Superior temporal gyrus (tissue), 1 donor: ENCODE measurements around the gene XPA.
"Not testable (repeated sequence)": the region's sequence is repeated elsewhere in the genome, so short reads cannot be mapped to it uniquely, and the experiment has no call there.

Experiments
- DNase-seq: peaks from one replicate; pipeline ENCODE4 v3.0.0-alpha.2; 2016; ENCODE audit errors: extremely low spot score

Gene XPA

DNA sequence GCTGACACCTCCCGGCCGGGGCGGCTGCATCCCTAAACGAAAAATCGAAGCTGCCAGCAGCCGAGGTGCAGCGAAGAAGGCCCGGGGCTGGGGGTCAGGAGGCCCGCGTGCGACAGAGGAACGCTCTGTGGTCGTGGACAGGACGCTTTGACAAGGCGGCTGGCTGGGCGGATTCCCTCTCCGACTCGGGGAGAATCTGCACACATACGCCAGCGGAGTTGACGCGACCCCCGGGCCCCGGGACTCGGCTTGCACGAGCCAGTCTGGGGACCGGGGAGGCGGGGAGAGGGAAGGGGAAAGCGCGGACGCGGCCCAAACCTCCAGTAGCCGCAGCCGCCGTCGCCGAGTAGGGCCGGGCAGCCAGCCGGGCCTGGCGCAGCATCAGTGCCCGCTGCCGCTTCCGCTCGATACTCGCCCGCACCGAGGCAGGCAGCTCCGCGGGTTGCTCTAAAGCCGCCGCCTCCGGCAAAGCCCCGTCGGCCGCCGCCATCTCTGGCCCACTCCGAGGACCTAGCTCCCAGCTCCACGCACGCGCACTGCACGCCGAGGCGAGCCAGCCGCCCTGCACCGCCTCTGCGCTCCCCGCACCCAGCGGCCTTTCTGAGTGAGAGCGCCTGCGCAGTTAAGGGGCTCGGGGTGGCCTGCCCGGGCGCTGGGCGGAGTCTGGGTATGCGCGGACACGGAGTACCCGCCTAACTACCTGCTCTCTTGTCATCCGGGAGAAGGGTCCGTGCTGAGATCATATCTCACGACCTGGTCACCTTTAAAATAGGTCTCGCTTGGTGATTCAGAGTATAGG is at the start of gene XPA:
TSS of gene XPA (minus strand) at position 538 of the 799 bp plus-strand sequence. CDS start at position 490, 48 bp downstream.
- peak; percentile 98 for DNase-seq

DNA sequence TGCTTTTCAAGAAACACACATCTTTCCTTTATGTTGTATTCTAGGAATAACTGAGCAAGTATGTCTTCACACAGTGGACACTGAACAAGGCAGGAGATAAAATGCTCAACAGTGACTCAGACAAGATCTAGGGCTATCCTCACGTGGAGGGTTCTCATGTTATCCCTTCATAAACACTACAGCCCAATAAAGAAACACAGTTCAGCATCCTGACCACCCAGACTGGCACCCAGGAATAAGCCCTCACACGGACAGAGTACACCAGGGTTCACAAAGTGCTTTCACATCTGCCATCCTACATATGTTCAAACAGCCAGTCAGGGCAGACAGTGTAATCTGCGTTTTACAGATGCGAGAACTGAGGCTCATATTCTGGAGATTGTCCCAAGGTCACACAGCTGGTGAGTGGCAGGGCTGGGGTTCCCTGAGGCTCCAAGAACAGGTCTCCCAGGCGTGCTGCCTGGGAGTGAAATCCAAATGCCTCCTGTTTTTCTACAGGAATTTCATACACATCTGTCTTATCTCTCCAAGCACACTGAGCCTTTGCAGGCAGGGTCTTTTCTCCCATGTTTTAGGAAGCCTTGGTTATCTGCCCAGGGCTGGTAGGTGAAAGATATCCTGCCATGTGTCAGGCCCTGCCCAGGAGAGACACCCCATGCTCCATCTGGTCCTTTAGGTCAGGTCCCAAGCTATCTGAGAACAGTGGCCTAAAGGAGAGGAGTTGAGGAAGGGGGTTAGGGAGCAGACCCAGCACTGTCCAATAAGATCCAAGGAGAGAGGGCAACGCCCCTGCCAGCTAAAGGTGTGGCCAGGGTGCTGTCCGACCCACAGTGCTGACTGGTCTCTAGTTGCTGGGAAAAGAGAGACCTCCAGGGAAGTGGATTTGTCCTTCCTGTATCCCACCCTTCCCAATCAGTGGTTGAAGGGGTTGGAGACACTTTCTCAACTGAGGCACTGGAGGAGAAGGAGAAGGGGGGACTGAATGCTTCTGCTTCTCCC is 47.9 kb upstream of the XPA start:
- no peak for DNase-seq

DNA sequence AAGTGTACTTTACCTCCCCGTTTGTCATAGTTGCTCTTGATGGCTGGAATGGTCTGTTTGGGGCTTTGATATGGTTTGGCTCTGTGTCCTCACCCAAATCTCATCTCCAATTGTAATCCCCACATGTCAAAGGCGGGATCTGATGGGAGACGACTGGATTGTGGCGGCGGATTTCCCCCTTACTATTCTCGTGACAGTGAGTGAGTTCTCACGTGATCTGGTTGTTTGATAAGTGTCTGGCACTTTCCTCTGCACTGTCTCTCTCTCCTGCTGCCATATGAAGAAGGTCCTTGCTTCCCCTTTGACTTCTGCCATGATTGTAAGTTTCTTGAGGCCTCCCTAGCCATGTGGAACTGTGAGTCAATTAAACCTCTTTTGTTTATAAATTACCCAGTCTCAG is 46.9 kb upstream of the XPA start:
- DNase-seq = not testable (repeated sequence)

DNA sequence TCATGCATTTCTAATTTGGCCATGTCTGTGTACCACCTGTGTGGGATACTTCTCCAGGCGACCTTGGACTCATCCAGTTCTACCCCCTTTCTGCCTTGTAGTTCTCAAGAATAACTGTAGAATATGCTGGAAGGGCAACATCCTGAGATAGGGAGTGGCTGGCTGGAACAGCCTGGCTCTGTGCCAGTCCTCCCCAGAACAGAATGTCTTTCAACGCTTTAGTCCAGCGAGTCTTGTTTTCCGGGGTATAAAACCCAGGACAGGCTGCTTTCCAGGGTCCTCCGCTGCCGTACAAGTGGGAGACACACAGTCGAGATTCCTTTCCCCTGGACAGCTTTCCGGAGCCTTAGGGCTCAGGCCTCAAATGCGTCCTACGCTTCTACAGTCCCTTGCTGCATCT is 45.4 kb upstream of the XPA start:
- DNase-seq = no peak

DNA sequence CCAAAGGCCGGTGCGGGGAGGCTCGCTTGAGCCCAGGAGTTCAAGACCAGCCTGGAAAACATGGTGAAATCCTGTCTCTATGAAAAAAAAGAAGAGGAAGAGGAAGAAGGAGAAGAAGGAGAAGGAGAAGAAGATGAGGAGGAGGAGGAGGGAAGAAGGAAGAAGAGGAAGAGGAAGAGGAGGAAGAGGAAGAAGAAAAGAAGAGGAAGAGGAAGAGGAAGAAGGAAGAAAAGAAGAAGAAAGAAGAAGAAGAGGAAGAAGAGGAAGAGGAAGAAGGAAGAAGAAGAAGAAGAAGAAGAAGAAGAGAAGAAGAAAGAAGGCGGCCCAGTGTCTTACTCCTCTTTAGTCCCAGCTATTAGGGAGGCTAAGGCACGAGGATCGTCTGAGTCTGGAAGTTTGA is 44.8 kb upstream of the XPA start:
- no peak for DNase-seq

DNA sequence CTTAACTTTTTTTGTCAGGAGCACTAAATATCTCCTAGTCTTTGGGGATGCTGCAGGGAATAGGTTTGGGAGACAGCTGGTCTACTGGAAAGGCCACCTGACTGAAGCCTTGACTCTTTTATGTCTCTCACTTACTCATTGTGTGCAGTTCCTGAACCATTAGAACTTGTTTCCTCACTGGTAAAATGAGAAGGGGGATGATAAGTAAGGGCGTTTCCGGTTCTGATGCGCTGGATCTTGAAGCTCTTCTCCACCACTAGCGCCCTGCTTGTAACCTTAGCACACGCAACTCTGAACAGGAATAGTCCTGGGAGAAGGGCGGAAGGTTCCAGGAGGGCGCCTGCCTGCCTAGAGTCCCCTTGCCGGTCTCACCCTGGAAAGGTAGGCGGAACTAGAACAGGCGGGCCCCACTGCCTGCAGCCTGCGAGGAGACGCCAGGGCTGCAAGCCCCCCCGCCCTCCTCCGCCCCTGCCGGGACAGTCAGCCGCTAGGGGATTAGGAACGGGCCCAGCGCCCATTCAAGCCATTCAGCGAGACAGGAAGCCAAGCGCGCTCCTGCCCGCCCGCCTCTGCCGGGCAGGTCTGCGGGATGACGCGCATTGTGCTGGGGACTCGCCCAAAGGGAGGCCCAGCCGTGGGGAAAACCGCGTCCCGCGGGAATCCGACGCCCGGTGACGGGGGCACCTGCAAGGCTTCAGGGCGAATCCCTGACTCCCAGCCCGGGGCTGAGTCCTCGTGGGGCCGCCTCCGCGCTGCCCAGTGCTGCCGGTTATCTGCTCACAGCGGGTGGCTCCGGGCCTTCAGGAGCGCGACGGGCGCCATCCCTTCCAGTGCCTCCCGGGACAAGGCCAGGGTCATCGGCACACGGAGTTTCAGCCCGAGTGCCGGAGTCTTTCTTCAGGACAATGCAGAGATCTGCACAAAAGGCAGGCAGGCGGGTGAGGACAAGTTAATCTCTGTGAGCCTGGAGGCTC is 44.0 kb upstream of the XPA start:
- no peak for DNase-seq

DNA sequence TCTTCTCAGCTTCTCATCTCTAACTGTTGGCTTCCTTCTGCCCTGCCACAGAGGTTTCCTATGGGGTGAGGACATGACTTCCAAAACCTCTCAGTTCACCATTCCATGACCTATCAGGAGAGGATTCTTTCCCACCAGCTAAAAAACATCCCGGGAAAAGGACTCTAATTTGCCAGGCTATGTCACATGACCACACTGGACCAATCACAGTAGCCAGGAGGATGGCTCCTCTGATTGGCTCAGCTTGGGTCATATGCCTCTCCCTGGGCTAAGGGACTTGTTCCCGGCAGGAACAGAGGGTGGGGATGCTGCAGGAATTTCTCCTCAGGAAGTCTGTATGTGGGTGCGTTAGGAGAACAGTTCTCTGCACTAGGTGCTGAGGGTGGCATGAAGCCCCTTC is 40.3 kb upstream of the XPA start:
- no peak for DNase-seq

DNA sequence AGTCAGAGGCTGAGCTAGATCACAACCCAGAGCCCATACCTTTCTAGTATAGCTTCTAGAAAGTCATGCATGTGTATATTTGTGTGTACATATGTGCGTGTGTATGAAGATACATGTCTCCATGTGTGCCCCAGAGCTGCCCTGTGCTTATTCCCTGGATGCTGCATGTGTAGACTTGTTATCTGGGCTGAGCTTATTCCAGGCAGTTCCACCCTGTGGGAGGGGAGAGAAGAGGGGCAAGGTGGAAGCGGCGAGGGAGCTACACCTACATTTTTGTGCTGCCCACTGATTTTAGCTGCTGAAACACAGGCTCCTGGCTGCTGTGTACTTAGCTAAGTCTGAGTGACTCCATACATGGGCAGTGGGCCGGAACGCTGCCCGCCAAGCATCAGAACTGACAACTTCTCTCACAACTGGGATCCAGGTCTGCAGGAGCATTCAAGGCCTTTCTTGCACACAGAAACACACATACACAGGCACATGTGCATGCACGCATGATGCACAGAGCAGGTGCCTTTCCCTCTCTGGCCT is 38.0 kb upstream of the XPA start:
- DNase-seq = no peak

DNA sequence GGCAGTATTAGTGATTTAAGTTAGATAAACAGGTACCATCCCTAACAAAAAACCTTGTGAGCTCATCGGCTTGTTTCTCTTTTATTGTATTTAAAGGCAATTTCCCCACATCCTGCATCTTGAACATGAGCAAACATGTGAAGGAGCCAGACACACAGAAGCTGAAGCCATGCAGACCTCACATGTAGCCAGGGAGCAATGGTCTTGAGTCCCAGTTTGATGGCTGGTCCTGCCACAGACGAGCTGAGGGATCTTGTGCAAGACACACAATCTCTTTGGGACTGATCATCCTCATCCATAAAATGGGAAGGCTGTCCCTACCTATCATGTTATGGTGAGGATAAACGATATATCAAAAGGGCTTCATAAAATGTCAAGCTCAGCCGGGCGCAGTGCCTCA is 29.6 kb upstream of the XPA start:
- DNase-seq = no peak

DNA sequence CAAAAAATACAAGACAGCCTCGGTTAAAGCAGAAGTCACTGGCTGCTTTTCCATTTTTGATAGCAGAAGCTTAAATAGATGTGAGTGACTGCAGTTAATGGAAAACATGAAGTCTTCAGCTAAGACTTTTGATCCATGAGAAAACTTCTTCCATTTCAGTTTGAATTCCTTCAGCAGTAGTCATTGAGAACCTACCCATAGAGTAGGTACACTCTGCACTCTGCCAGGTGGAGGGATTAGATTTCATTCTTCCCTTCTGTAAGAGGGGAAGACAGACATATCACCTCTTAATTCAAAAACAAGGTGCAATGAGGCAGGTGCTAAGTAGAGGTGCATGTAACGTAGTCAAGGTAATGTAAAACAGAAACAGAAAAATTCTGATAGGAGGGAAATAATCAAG is 26.7 kb upstream of the XPA start:
- DNase-seq = no peak

DNA sequence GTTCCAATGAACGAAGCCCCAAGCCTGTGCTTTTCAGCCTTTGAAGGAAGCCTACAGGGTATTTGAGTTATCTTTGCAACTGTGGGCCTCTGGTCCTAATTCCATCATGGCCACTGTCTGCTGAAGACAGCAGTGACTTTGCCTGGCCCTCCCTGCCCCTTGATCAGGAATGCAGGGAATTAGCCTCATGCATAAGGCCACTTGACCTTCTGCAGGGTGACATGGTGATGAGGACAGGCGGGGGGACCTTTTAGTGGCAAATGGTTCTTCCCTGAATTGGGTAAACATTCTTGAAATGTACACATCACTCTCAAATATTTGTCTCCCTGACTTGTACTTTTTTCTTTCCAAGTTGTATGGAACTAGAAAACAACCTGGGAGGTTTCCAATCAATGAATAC is 25.2 kb upstream of the XPA start:
- DNase-seq = no peak

DNA sequence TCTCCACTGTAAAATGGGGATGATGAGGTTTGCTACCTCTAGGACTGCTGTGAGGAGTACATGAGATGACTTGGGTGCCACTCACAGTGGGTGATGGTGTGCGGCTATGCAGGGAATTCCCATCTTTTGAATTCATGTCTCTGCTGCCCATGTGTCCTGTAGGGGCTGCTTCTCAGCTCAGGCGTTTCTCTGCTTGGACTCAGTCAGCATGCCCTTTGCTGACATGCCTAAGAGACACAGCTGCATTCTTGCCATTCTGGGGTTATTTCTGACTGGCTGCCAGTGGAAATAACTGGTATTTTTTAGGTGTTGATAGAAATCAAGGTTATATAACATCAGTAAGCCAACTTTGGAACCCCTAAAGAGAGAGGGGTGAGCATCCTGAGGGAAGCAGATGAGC is 24.3 kb upstream of the XPA start:
- DNase-seq = no peak

DNA sequence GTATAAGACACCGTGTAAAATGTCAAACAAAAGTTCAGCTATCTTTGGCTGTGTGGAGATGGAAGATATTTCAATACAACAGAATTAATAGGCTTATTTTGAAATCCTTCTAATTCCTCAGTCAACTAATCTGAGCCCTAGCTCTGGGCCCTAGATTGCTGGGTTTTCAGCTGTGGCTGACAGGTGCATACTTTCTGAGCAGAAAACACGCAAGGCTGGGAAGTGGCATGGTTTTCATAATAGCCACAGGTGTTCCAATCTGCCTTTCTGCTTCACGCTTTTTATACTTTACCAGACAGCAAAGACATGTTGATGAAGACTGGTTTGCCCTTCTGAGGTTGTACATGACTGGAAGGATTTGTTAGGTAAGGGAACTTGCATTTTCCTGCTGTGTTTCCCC is 20.7 kb upstream of the XPA start:
- DNase-seq = no peak

DNA sequence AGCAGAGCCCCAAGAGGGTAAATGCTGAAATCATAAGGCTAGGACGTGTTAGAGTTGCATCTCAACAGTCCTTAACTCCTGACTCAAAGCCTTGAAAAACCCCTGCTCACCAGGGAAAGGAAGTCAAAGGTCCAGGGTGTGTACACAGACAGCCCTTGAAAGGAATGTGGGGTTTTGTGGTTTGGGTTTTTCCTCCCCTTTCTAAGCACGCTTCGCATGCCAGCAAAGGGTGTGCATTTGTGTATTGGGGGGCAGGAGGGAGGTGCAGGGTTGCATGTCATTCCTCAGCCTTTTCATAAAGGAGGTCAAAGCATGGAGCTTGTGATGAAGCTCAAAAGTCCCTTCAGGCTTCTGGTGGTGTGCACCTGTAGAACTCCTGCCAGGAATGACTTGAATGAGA is 17.3 kb upstream of the XPA start:
- no peak for DNase-seq

DNA sequence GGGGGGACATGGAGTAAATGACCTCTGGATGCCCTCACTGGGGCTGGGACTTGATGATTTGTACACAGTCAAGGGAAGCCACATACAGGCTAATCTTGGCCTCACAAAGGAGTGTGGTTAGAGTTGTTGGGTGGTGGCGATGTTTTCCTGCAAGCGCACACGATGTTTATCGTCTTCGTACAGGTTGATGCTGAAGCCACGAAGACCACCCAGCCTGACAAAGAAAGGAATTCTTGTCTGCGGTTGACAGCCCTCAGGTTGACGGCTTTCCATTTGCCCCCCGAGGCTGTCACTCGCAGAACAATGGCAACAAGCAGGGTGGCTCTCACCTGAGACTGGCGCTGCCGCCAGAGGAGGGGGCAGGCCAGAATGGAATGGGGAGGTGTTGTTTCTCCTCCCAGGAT is 14.1 kb upstream of the XPA start:
- no peak for DNase-seq

DNA sequence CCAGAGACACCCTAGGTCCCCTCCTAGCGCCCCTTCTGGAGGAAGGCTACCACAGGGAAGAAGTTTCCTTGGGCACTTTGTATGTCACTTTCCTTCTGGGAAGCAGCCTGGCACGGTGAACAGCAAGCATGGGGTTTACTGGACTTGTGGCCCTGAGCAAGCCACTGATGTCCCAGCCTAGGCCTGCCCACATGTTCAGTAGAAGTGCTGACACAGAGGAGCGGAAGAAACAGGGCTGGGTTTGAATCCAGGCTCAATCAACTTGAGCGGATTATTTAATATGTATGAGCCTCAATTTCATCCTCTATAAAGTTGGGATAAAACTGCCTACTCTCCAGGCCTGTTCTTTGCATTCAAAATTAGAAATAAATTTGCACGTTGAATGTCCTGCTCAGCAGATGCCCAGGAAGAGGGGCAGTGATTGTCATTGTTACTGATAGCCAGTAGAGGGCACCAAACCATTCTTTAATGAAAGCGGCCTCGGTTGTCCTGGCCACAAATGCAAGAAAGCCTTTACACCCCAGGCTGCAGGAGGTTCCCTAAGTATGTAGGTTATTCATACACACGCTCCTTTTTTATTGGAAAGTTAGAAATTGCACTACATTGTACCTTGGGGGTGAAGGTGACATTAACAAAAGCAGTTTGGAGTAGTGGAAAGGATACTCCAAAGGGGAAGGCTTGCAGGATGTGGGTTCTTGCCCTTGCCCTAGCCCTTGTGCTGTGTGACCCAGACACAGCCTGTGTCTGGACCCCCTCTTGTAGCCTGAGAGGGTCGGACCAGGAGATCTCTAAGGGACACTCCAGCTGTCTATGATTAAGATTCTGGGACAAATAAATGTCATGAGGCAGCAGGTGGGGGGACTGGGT is 13.4 kb upstream of the XPA start:
- peak; percentile 92 for DNase-seq

DNA sequence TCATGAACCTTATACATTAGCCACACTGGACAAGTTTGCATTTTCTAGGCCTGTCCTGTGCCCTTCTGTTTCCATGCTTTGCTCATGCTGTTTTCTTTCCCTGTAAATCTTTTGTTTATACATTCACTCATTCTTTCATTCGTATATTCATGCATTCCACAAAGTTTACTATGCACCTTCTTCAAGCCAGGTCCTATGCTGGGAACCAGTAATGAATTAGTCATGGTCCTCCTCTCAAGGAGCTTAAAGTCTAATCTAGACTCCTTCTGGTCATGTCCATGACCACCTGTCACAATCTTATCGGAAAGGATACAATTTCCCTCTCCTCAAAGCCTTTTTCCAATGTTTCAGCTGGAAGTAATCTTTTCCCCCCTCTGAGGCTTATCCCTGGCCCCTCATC is 9.1 kb upstream of the XPA start:
- DNase-seq = no peak

DNA sequence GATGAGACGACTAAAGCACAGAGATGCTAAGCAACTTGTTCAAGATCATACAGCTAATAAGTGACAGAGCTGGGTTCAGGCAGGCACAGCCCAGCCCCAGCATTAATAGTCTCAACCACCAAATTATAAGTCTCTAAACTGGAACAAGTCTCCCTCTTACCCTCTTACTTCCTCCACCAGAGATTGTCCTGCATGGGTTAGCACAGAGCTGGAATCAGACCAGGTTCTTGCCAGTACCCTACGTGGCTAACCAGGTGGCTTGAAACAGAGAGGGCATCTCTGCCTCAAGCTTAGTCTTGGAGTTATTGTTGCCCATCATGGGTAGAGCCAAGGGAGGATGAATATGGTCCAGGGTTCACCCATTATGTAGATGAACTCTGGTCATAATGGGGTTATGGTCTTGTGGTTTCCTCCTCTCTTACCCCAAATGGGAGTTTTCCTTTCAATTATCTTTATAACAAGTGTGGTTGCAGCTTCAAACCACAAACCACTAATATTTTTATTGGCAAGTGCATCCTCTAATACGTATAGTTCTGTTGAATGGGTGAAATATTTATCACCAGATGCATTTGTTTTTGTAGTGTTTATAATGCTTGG is 8.3 kb upstream of the XPA start:
- DNase-seq = no peak

DNA sequence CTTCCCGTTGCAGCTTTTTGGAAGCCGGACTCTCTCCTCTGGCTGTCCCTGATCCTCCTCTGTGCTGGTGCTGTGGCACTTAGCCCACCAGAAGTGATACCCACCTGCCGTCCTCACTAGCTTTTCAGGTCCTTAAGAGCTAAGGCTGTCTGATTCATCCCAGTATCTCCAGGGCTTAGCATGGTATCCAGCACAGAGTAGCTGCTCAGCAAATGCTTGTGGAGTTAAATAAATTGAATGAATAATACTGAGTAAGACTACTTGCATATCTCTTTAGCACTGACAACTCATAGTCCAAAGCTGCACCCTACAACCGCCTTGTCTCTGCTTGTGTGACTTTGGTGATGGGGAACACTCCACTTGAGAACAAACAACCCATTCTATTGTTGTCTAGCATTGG is 7.7 kb upstream of the XPA start:
- no peak for DNase-seq

DNA sequence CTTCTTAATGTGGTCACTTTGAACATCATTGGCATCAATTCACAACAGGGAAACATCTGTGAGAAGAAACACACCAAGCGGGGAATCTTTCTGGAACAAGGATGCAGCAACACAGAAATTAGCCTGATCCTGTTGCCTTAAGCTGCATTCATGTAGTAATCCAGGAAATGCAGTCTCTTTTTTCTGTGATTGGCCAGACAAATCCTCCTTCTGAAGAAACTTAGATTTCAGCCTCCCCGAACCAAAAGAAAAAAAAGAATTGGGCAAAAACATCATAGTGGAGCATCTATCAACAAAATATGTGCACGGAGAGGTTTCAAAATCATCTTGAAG is 7.2 kb upstream of the XPA start:
- DNase-seq = no peak
